ENCODE results near the gene ITGBL1. TPM values are rescaled to one million over a fixed set of nuclear protein-coding genes. Genes with fewer than 3 reads are reported as not detected.

ITGBL1 gene
- total and polyA plus RNA-seq, 2 donors (not counting 3 experiments of a cell fraction or from before 2014, with no cell fraction given): 4.6 to 8.8 TPM

GRCh38 chr13:101552286-101552685 is 99.8 kb downstream of the ITGBL1 start:
- Histone ChIP-seq H3K9ac (replicated peaks; ENCODE audit: extremely low read depth, insufficient read depth, low read length) (no peak overlapping the region), H4K20me1 (replicated peaks; ENCODE audit: control insufficient read depth, extremely low read depth, insufficient read depth, low read length) (no peaks in the 10 kb centered on the region), H3K27me3 (ENCODE audit: control insufficient read depth in 2 of 2, insufficient read depth in 2 of 2, low read length in 2 of 2) (no peaks in the 10 kb centered on the region), H3K79me2 (ENCODE audit: control insufficient read depth, insufficient read depth, low read length) (no peaks in the 10 kb centered on the region), H3K9me1 (replicated peaks; ENCODE audit: control insufficient read depth, extremely low read depth, insufficient read depth, low read length) (peaks cover 3% of the 10 kb centered on the region), H3K36me3 (ENCODE audit: control insufficient read depth in 2 of 2, extremely low read depth in 1 of 2, insufficient read depth in 2 of 2, low read length in 2 of 2) (no peaks in the 10 kb centered on the region), H3K9me3 (replicated peaks; ENCODE audit: control insufficient read depth, insufficient read depth, low read length) (no peaks in the 10 kb centered on the region), H3K27ac (ENCODE audit: insufficient read depth, low read depth, low read length) (no peak overlapping the region), H2AFZ (ENCODE audit: low read depth, low read length) (no peak overlapping the region), H3K4me2 (ENCODE audit: insufficient read depth, low read length) (no peak overlapping the region), H3K4me3 (replicated peaks in 1 of 3; ENCODE audit: insufficient read depth in 1 of 3, low read depth in 1 of 3, low read length in 3 of 3) (no peak overlapping the region), H3K4me1 (ENCODE audit: control insufficient read depth, extremely low read depth, insufficient read depth, low read length) (no peaks in the 10 kb centered on the region)
- no peak for TF ChIP-seq POLR2A (IDR thresholded peaks at IDR 0.05; ENCODE audit: low read depth, low read length)
- TF ChIP-seq EZH2 (IDR thresholded peaks at IDR 0.05; ENCODE audit: borderline replicate concordance, low read depth, low read length, severe bottlenecking): no peak
- no peak for TF ChIP-seq POLR2AphosphoS5 (IDR thresholded peaks at IDR 0.05; ENCODE audit: insufficient read depth, low read depth, low read length)
- no peak for TF ChIP-seq CTCF (IDR thresholded peaks at IDR 0.05; ENCODE audit: extremely low read depth in 1 of 2, insufficient read depth in 1 of 2, low read depth in 1 of 2, low read length in 2 of 2)
- TF ChIP-seq JUN (IDR thresholded peaks at IDR 0.05; ENCODE audit: borderline replicate concordance, insufficient read depth, insufficient read length, low read depth): no peak
- no peak for TF ChIP-seq GATA2 (IDR thresholded peaks at IDR 0.05; ENCODE audit: insufficient read depth, insufficient read length, low read depth, low read length)
- TF ChIP-seq MAX (IDR thresholded peaks at IDR 0.05; ENCODE audit: insufficient read depth, insufficient read length): no peak
- no peak for TF ChIP-seq FOS (IDR thresholded peaks at IDR 0.05; ENCODE audit: borderline replicate concordance, insufficient read depth, low read length)
- no peak for TF ChIP-seq MYC (IDR thresholded peaks at IDR 0.05; ENCODE audit: low read depth, low read length)
- BruUV-seq (replicated peaks): no TSS peak
- dilution Hi-C loops (cut with MboI; ENCODE audit: extremely low pct_ligation_motif_present, low sequenced_read_pairs): no loop called here
- FAIRE-seq (no peak), DNase-seq (ENCODE audit: low read depth, low spot score) (no peak)
- ChIA-PET CTCF (interaction anchor here (1.9 kb wide), 1 partner anchor 20 kb away, joined by 5 read pairs; no protein-coding TSS in a partner anchor), POLR2A (no interaction called here)
- intact Hi-C loops (cut with micrococcal nuclease): no loop called here

All from endothelial cell of umbilical vein (primary cell).